Hepatocyte (in vitro differentiated cells): ENCODE measurements around the gene DDC. TPM values are rescaled to one million over a fixed set of nuclear protein-coding genes. Genes with fewer than 3 reads are reported as not detected.

Experiments used
- DNase-seq: peaks from one replicate; pipeline ENCODE4 v3.0.0-alpha.2; 2016; ENCODE audit warnings: low spot score
- H2AFZ ChIP-seq: fragments of 200-600 bp; sonication (generic); 2 replicates; pipeline ENCODE4 v1.6.0; 2016; ENCODE audit warnings: antibody characterized with exemption, mild to moderate bottlenecking
- H3K27ac ChIP-seq: fragments of 200-600 bp; sonication (generic); 2 replicates; pipeline ENCODE4 v1.5.1; 2016; ENCODE audit warnings: mild to moderate bottlenecking
- H3K27me3 ChIP-seq: fragments of 200-600 bp; sonication (generic); 2 replicates; pipeline ENCODE4 v1.6.1; 2016
- H3K36me3 ChIP-seq: fragments of 200-600 bp; sonication (generic); replicated peaks from 2 replicates; pipeline ENCODE4 v1.5.1; 2016; ENCODE audit warnings: low read depth; ENCODE audit not compliant: insufficient read depth
- H3K4me1 ChIP-seq: fragments of 200-600 bp; sonication (generic); 2 replicates; pipeline ENCODE4 v1.5.1; 2016; ENCODE audit warnings: mild to moderate bottlenecking, moderate library complexity; ENCODE audit not compliant: insufficient read depth
- H3K4me2 ChIP-seq: fragments of 200-600 bp; sonication (generic); 2 replicates; pipeline ENCODE4 v1.6.0; 2016
- H3K4me3 ChIP-seq: fragments of 200-600 bp; sonication (generic); 2 replicates; pipeline ENCODE4 v1.5.1; 2016; ENCODE audit warnings: mild to moderate bottlenecking
- H3K79me2 ChIP-seq: fragments of 200-600 bp; sonication (generic); 2 replicates; pipeline ENCODE4 v1.6.0; 2017; ENCODE audit warnings: mild to moderate bottlenecking
- H3K9me2 ChIP-seq: fragments of 200-600 bp; sonication (generic); replicated peaks from 2 replicates; pipeline ENCODE4 v1.6.0; 2017; ENCODE audit warnings: mild to moderate bottlenecking; ENCODE audit not compliant: insufficient read depth
- H3K9me3 ChIP-seq: fragments of 200-600 bp; sonication (generic); 2 replicates; pipeline ENCODE4 v1.5.1; 2016; ENCODE audit warnings: low read depth, mild to moderate bottlenecking
- H4K20me1 ChIP-seq: fragments of 200-600 bp; sonication (generic); 2 replicates; pipeline ENCODE4 v1.6.0; 2016; ENCODE audit warnings: mild to moderate bottlenecking; ENCODE audit not compliant: insufficient read depth, poor library complexity, severe bottlenecking
- CTCF ChIP-seq: fragments of 200-600 bp; sonication (generic); IDR thresholded peaks from 2 replicates; pipeline ENCODE4 v1.5.1; 2016; ENCODE audit warnings: antibody characterized with exemption, mild to moderate bottlenecking; ENCODE audit not compliant: poor library complexity
- EZH2 ChIP-seq: fragments of 200-600 bp; sonication (generic); IDR thresholded peaks from 2 replicates; pipeline ENCODE4 v1.6.1; 2016; ENCODE audit warnings: antibody characterized with exemption, mild to moderate bottlenecking, borderline replicate concordance
- EZH2phosphoT487 ChIP-seq: fragments of 200-600 bp; sonication (generic); IDR thresholded peaks from one replicate; pipeline ENCODE4 v1.6.1; 2018; ENCODE audit warnings: antibody characterized with exemption, mild to moderate bottlenecking, low read depth, moderate library complexity; ENCODE audit not compliant: unreplicated experiment, severe bottlenecking
- WGBS: methylation state at CpG from one replicate; pipeline ENCODE4 v1.1.6; 2016; ENCODE audit warnings: low lambda C conversion rate; ENCODE audit errors: missing lambda C conversion rate; 5-methylcytosine and 5-hydroxymethylcytosine counted together
- polyA plus RNA-seq: library from polyadenylated mRNA; unstranded; fragments of >200 nt; fragmentation: Nextera tagmentation; extraction: Ambion mirVana; gene quantifications from 2 replicates; pipeline ENCODE4 v1.2.1, GENCODE V29; 2016
- total RNA-seq: library from RNA; depleted of rRNA; stranded (reverse); fragments of >200 nt; gene quantifications from 2 replicates; pipeline ENCODE4 v1.2.3, GENCODE V29; 2014

Gene DDC
- total and polyA plus RNA-seq, 2 experiments from 2014 or later: 42.4 to 56.1 TPM

- Histone ChIP-seq H3K79me2 (no peaks in the 10 kb centered on the region), H2AFZ (no peak overlapping the region), H3K4me1 (peaks cover 31% of the 10 kb centered on the region), H3K27ac (peak overlapping the region; percentile 92), H3K9me3 (no peaks in the 10 kb centered on the region), H3K4me3 (no peak overlapping the region), H3K9me2 (no peaks in the 10 kb centered on the region), H3K27me3 (no peaks in the 10 kb centered on the region), H4K20me1 (no peaks in the 10 kb centered on the region), H3K4me2 (peak overlapping the region; percentile 29), H3K36me3 (no peaks in the 10 kb centered on the region)
- WGBS: 65% methylated on average over 12 of the region's 12 CpGs
- DNase-seq: peak; percentile 76
- TF ChIP-seq EZH2phosphoT487 (no peak), CTCF (no peak), EZH2 (no peak)
These were observed 30.4 kb downstream of the DDC start for GRCh38 chr7:50534690-50535290.

- DNase-seq: peak; percentile 73
- H3K9me3 ChIP-seq: no peaks in the 10 kb centered on the region
- H3K36me3 ChIP-seq: no peaks in the 10 kb centered on the region
- no peaks in the 10 kb centered on the region for H3K79me2 ChIP-seq
- peak overlapping the region; percentile 29 for H3K4me2 ChIP-seq
- H3K4me3 ChIP-seq: no peak overlapping the region
- peaks cover 41% of the 10 kb centered on the region for H3K4me1 ChIP-seq
- no peak for TF ChIP-seq EZH2
- TF ChIP-seq CTCF: no peak
- no peak for TF ChIP-seq EZH2phosphoT487
- no peaks in the 10 kb centered on the region for H3K27me3 ChIP-seq
- H4K20me1 ChIP-seq: no peaks in the 10 kb centered on the region
- peak overlapping the region; percentile 92 for H3K27ac ChIP-seq
- 68% methylated on average over 3 of the region's 3 CpGs for WGBS
- no peak overlapping the region for H2AFZ ChIP-seq
- no peaks in the 10 kb centered on the region for H3K9me2 ChIP-seq
These were observed 31.3 kb downstream of the DDC start for GRCh38 chr7:50533866-50534265.

GRCh38 chr7:50531928-50532327, 33.3 kb downstream of the DDC start:
- peak; percentile 4 for DNase-seq
- no peaks in the 10 kb centered on the region for H3K36me3 ChIP-seq
- no peak overlapping the region for H3K4me3 ChIP-seq
- TF ChIP-seq CTCF (no peak), EZH2phosphoT487 (no peak), EZH2 (no peak)
- no peaks in the 10 kb centered on the region for H3K9me2 ChIP-seq
- H3K4me1 ChIP-seq: peaks cover 49% of the 10 kb centered on the region
- no peaks in the 10 kb centered on the region for H3K9me3 ChIP-seq
- no peaks in the 10 kb centered on the region for H4K20me1 ChIP-seq
- H3K27ac ChIP-seq: peak overlapping the region; percentile 86
- H3K27me3 ChIP-seq: no peaks in the 10 kb centered on the region
- 76% methylated on average over 7 of the region's 7 CpGs for WGBS
- H3K4me2 ChIP-seq: peak overlapping the region; percentile 57
- H3K79me2 ChIP-seq: no peaks in the 10 kb centered on the region
- H2AFZ ChIP-seq: no peak overlapping the region

- Histone ChIP-seq H4K20me1 (no peaks in the 10 kb centered on the region), H3K27ac (peak overlapping the region; percentile 86), H3K4me3 (no peak overlapping the region), H3K9me3 (no peaks in the 10 kb centered on the region), H3K9me2 (no peaks in the 10 kb centered on the region), H3K36me3 (no peaks in the 10 kb centered on the region), H2AFZ (no peak overlapping the region), H3K27me3 (no peaks in the 10 kb centered on the region), H3K4me2 (peak overlapping the region; percentile 57), H3K4me1 (peaks cover 49% of the 10 kb centered on the region), H3K79me2 (no peaks in the 10 kb centered on the region)
- 36% methylated on average over 12 of the region's 12 CpGs for WGBS
- TF ChIP-seq EZH2: no peak
- no peak for TF ChIP-seq EZH2phosphoT487
- TF ChIP-seq CTCF: no peak
- peak; percentile 87 for DNase-seq
These were observed 33.7 kb downstream of the DDC start for GRCh38 chr7:50531401-50531911.
